GM12878 (cell line): ENCODE data around the gene NIPSNAP3A. TPM values are rescaled to one million over a fixed set of nuclear protein-coding genes. Genes with fewer than 3 reads are reported as not detected.
"Not testable (repeated sequence)": the region's sequence is repeated elsewhere in the genome, so short reads cannot be mapped to it uniquely, and the experiment has no call there.

Experiments used
- ATAC-seq: fragments of 200-7000 bp; cut with Tn5 transposase; 3 replicates; pipeline ENCODE4 v1.9.1; 2020; ENCODE audit warnings: mild to moderate bottlenecking, moderate library complexity
- BruUV-seq: library from RNA; stranded (reverse); fragments of 400-500 nt; replicated peaks from 2 replicates; lab custom pipeline; 2021; lab: Mats Ljungman, UMichigan
- CTCF ChIA-PET: fragments of 300-600 bp; sonication (Branson Sonifier 250); formaldehyde crosslinking; extraction: SDS; loops from one replicate; lab custom pipeline; 2021; ENCODE audit warnings: inconsistent platforms; lab: Yijun Ruan, JAX
- POLR2A ChIA-PET: fragments of 350-600 bp; formaldehyde crosslinking; extraction: SDS; loops from one replicate; lab custom pipeline; 2021; ENCODE audit warnings: inconsistent platforms; lab: Charles Lee
- RAD21 ChIA-PET: fragments of 300-600 bp; sonication (Branson Sonifier 250); formaldehyde crosslinking; loops from one replicate; lab custom pipeline; 2023; ENCODE audit warnings: antibody characterized with exemption; ENCODE audit not compliant: unreplicated experiment; lab: Charles Lee
- SMC1A ChIA-PET: fragments of 300-600 bp; sonication (Branson Sonifier 250); formaldehyde crosslinking; loops from one replicate; lab custom pipeline; 2023; ENCODE audit not compliant: unreplicated experiment, uncharacterized antibody; lab: Charles Lee
- DNase-seq: peaks from one replicate; pipeline ENCODE4 v3.0.0-alpha.2; 2011; ENCODE audit warnings: low read depth, low spot score
- FAIRE-seq: peaks from 3 replicates; lab custom pipeline; 2011; peaks lifted over from hg19 to GRCh38; lab: Jason Lieb, UNC
- H2AFZ ChIP-seq: 2 replicates; pipeline ENCODE4 v1.6.0; 2011; ENCODE audit warnings: low read depth, low read length, control low read depth; ENCODE audit not compliant: control insufficient read depth
- H3K27ac ChIP-seq: 2 replicates; pipeline ENCODE4 v1.5.1; 2011; ENCODE audit warnings: control low read depth; ENCODE audit not compliant: control insufficient read depth, insufficient read depth
- H3K27me3 ChIP-seq, 2 experiments: replicated peaks in 1 of 2; 2 replicates each; pipeline versions ENCODE4 v1.6.0 to v1.6.1; 2011; ENCODE audit warnings: low read length in 1 of 2; ENCODE audit not compliant: control insufficient read depth in 2 of 2, insufficient read depth in 2 of 2
- H3K36me3 ChIP-seq, 2 experiments: 2 replicates each; pipeline ENCODE4 v1.5.1; 2011; ENCODE audit warnings: low read length in 1 of 2; ENCODE audit not compliant: control insufficient read depth in 2 of 2, insufficient read depth in 2 of 2
- H3K4me1 ChIP-seq: 2 replicates; pipeline ENCODE4 v1.6.1; 2011; ENCODE audit warnings: mild to moderate bottlenecking, low read length, moderate library complexity, mixed read lengths; ENCODE audit not compliant: control insufficient read depth, insufficient read depth
- H3K4me2 ChIP-seq: 2 replicates; pipeline ENCODE4 v1.6.0; 2011; ENCODE audit warnings: control low read depth; ENCODE audit not compliant: control insufficient read depth, insufficient read depth
- H3K4me3 ChIP-seq: fragments of 200-600 bp; sonication (generic); 2 replicates; pipeline ENCODE4 v1.5.1; 2016
- H3K79me2 ChIP-seq: 2 replicates; pipeline ENCODE4 v1.6.0; 2011; ENCODE audit warnings: low read length; ENCODE audit not compliant: control insufficient read depth, insufficient read depth
- H3K9ac ChIP-seq: 2 replicates; pipeline ENCODE4 v1.8.0; 2011; ENCODE audit warnings: low read length, control low read depth, mixed read lengths; ENCODE audit not compliant: control insufficient read depth, insufficient read depth
- H3K9me3 ChIP-seq: replicated peaks from 3 replicates; pipeline ENCODE4 v1.5.1; 2011; ENCODE audit warnings: mild to moderate bottlenecking, low read length; ENCODE audit not compliant: control insufficient read depth, insufficient read depth
- H4K20me1 ChIP-seq: 2 replicates; pipeline ENCODE4 v1.6.0; 2011; ENCODE audit not compliant: control insufficient read depth, insufficient read depth
- BHLHE40 ChIP-seq, 2 experiments: fragments of 450-650 bp in 1 of 2; IDR thresholded peaks; 2 replicates each; pipeline ENCODE4 v1.6.1; 2011 to 2017; ENCODE audit warnings: low read depth in 2 of 2, borderline replicate concordance in 1 of 2, improper control_type of control experiment in 1 of 2, low read length in 1 of 2, mild to moderate bottlenecking in 1 of 2
- NKRF ChIP-seq: fragments of 450-650 bp; conservative IDR thresholded peaks from 2 replicates; pipeline ENCODE4 v1.6.1; 2017; ENCODE audit warnings: mild to moderate bottlenecking, moderate library complexity
- PML ChIP-seq: IDR thresholded peaks from 2 replicates; pipeline ENCODE4 v1.6.1; 2012; ENCODE audit warnings: low read length, inconsistent platforms
- RFX5 ChIP-seq: IDR thresholded peaks from 2 replicates; pipeline ENCODE4 v1.6.1; 2011; ENCODE audit warnings: low read depth, low read length, improper control_type of control experiment
- SKIL ChIP-seq: fragments of 450-650 bp; IDR thresholded peaks from 2 replicates; pipeline ENCODE4 v1.6.1; 2017; ENCODE audit warnings: mild to moderate bottlenecking, low read depth, inconsistent platforms; ENCODE audit not compliant: poor library complexity, severe bottlenecking
- TCF7 ChIP-seq: IDR thresholded peaks from 2 replicates; pipeline ENCODE4 v1.6.1; 2014; ENCODE audit warnings: antibody characterized with exemption, borderline replicate concordance
- WGBS: methylation state at CpG from one replicate; pipeline ENCODE4 v1.1.6; 2016; ENCODE audit warnings: low lambda C conversion rate; ENCODE audit not compliant: insufficient replicate concordance, insufficient coverage; ENCODE audit errors: missing lambda C conversion rate; 5-methylcytosine and 5-hydroxymethylcytosine counted together
- in situ Hi-C: fragments of 300-500 bp; cut with MboI; formaldehyde crosslinking; loops from 9 replicates; pipeline ENCODE4 v1.14.3; 2018; ENCODE audit warnings: mixed read lengths
- intact Hi-C: fragments of 100-400 bp; cut with micrococcal nuclease; formaldehyde crosslinking; loops from one replicate; pipeline ENCODE4 v1.14.2; 2022; ENCODE audit not compliant: unreplicated experiment
- polyA plus RNA-seq, 11 experiments: library from polyadenylated mRNA; depleted of rRNA in 4 of 11; unstranded in 6 of 11; stranded (reverse) in 5 of 11; fragments of >200 nt; fragmentation: Nextera tagmentation in 4 of 11; fragmentation: Illumina TruSeq in 1 of 11; extraction: Ambion mirVana in 4 of 11; extraction: Trizol in 1 of 11; gene quantifications; 1 replicate in 1 of 11; 2 replicates in 10 of 11; pipeline versions ENCODE4 v1.2.1 to v1.2.3, GENCODE V29; 2011 to 2016; ENCODE audit warnings: inconsistent platforms in 2 of 11, missing spikeins in 2 of 11, low read depth in 1 of 11
- total RNA-seq, 4 experiments: library from RNA; depleted of rRNA in 3 of 4; stranded (reverse); fragments of >200 nt in 3 of 4; fragmentation: Illumina TruSeq in 1 of 4; extraction: Trizol in 1 of 4; gene quantifications; 2 replicates each; pipeline versions ENCODE4 v1.2.1 to v1.2.3, GENCODE V29; 2013 to 2021

Gene NIPSNAP3A
- total and polyA plus RNA-seq, 10 of the 15 experiments (the other 5 are each of a cell fraction or from before 2014, with no cell fraction given): 19.1 to 87.2 (median 34.0) TPM

GRCh38 chr9:104700306-104700705, 47.2 kb upstream of the NIPSNAP3A start (continued):
- no peak for TF ChIP-seq NKRF
- TF ChIP-seq, all 136 proteins: peak for 0

- H3K27me3 ChIP-seq, FAIRE-seq, H3K4me3 ChIP-seq, H2AFZ ChIP-seq, H3K4me1 ChIP-seq, POLR2A ChIA-PET, CTCF ChIA-PET, H3K9ac ChIP-seq, H3K36me3 ChIP-seq, ATAC-seq, RAD21 ChIA-PET, DNase-seq, H4K20me1 ChIP-seq, BruUV-seq, intact Hi-C loops, H3K27ac ChIP-seq, H3K4me2 ChIP-seq, H3K79me2 ChIP-seq, H3K9me3 ChIP-seq, in situ Hi-C loops: not testable (repeated sequence)
- SMC1A ChIA-PET: interaction anchor here (1.0 kb wide), 1 partner anchor 582 kb away, joined by 4 read pairs; no protein-coding TSS in a partner anchor
- 0% methylated on average over 1 of the region's 1 CpG for WGBS
Measured at GRCh38 chr9:104708737-104709136, 38.7 kb upstream of the NIPSNAP3A start.

GRCh38 chr9:104711604-104712003, 35.9 kb upstream of the NIPSNAP3A start:
- ChIA-PET CTCF (no interaction called here), POLR2A (interaction anchor here (0.6 kb wide), 1 partner anchor 26 kb away, joined by 4 read pairs; no protein-coding TSS in a partner anchor), RAD21 (no interaction called here), SMC1A (no interaction called here)
- Histone ChIP-seq H3K4me2 (no peak overlapping the region), H3K27ac (no peak overlapping the region), H3K4me1 (no peaks in the 10 kb centered on the region), H3K9ac (no peak overlapping the region), H3K4me3 (no peak overlapping the region), H3K27me3 (no peaks in the 10 kb centered on the region), H2AFZ (no peak overlapping the region), H3K79me2 (no peaks in the 10 kb centered on the region), H4K20me1 (no peaks in the 10 kb centered on the region), H3K9me3 (no peaks in the 10 kb centered on the region), H3K36me3 (no peaks in the 10 kb centered on the region)
- no TSS peak for BruUV-seq
- FAIRE-seq (no peak), DNase-seq (no peak), ATAC-seq (peak; percentile 47)
- in situ Hi-C loops: no loop called here
- WGBS: 26% methylated on average over 4 of the region's 4 CpGs
- intact Hi-C loops: no loop called here
- TF ChIP-seq SKIL (no peak), PML (no peak), BHLHE40 (IDR thresholded peaks at IDR 0.05; ENCODE audit: borderline replicate concordance in 1 of 2, low read depth in 2 of 2, low read length in 1 of 2) (no peak), RFX5 (no peak), TCF7 (no peak)
